HEK293 (cell line): ENCODE data around the gene FAM234A.

Source experiments
- BCL11B ChIP-seq: fragments of 450-650 bp; formaldehyde crosslinking; IDR thresholded peaks from 2 replicates; pipeline ENCODE4 v1.5.1; 2016; ENCODE audit warnings: low read depth, missing biosample characterization, missing genetic modification characterization
- BCL6B ChIP-seq: fragments of 450-650 bp; formaldehyde crosslinking; IDR thresholded peaks from 2 replicates; pipeline ENCODE4 v1.5.1; 2017; ENCODE audit warnings: missing biosample characterization, missing genetic modification characterization
- FEZF1 ChIP-seq: fragments of 450-650 bp; formaldehyde crosslinking; IDR thresholded peaks from 2 replicates; pipeline ENCODE4 v1.5.1; 2016; ENCODE audit warnings: missing biosample characterization, missing genetic modification characterization
- HIC1 ChIP-seq: fragments of 450-650 bp; formaldehyde crosslinking; IDR thresholded peaks from 2 replicates; pipeline ENCODE4 v1.5.1; 2016; ENCODE audit warnings: missing biosample characterization, missing genetic modification characterization
- MZF1 ChIP-seq: fragments of 450-650 bp; formaldehyde crosslinking; IDR thresholded peaks from 2 replicates; pipeline ENCODE4 v1.5.1; 2017; ENCODE audit warnings: missing biosample characterization, missing genetic modification characterization, borderline replicate concordance
- OSR2 ChIP-seq: fragments of 450-650 bp; formaldehyde crosslinking; IDR thresholded peaks from 2 replicates; pipeline ENCODE4 v1.5.1; 2016; ENCODE audit warnings: missing biosample characterization, missing genetic modification characterization
- OVOL3 ChIP-seq: fragments of 450-650 bp; formaldehyde crosslinking; IDR thresholded peaks from 2 replicates; pipeline ENCODE4 v1.5.1; 2016; ENCODE audit warnings: missing biosample characterization, missing genetic modification characterization
- REPIN1 ChIP-seq: fragments of 450-650 bp; formaldehyde crosslinking; IDR thresholded peaks from 2 replicates; pipeline ENCODE4 v1.5.1; 2017; ENCODE audit warnings: missing biosample characterization, missing genetic modification characterization, low read depth
- SETDB1 ChIP-seq: IDR thresholded peaks from one replicate; pipeline ENCODE4 v1.6.1; 2017; ENCODE audit warnings: mild to moderate bottlenecking, low read length, moderate library complexity, mixed read lengths; ENCODE audit not compliant: insufficient read length
- YY1 ChIP-seq: fragments of 450-650 bp; formaldehyde crosslinking; IDR thresholded peaks from 2 replicates; pipeline ENCODE4 v1.5.1; 2018; ENCODE audit warnings: missing biosample characterization, missing genetic modification characterization
- ZBTB20 ChIP-seq: fragments of 450-650 bp; formaldehyde crosslinking; IDR thresholded peaks from 2 replicates; pipeline ENCODE4 v1.5.1; 2016; ENCODE audit warnings: missing biosample characterization, missing genetic modification characterization
- ZBTB7A ChIP-seq: fragments of 450-650 bp; formaldehyde crosslinking; IDR thresholded peaks from 2 replicates; pipeline ENCODE4 v1.5.1; 2016; ENCODE audit warnings: low read depth, missing biosample characterization, missing genetic modification characterization
- ZFP69B ChIP-seq: fragments of 450-650 bp; formaldehyde crosslinking; IDR thresholded peaks from 2 replicates; pipeline ENCODE4 v1.5.1; 2016; ENCODE audit warnings: missing biosample characterization, missing genetic modification characterization
- ZNF121 ChIP-seq: fragments of 450-650 bp; formaldehyde crosslinking; IDR thresholded peaks from 2 replicates; pipeline ENCODE4 v1.5.1; 2016; ENCODE audit warnings: missing biosample characterization, missing genetic modification characterization
- ZNF214 ChIP-seq: fragments of 450-650 bp; formaldehyde crosslinking; IDR thresholded peaks from 2 replicates; pipeline ENCODE4 v1.5.1; 2017; ENCODE audit warnings: missing biosample characterization, mild to moderate bottlenecking, missing genetic modification characterization, borderline replicate concordance
- ZNF324 ChIP-seq: fragments of 450-650 bp; formaldehyde crosslinking; IDR thresholded peaks from 2 replicates; pipeline ENCODE4 v1.5.1; 2016; ENCODE audit warnings: missing biosample characterization, missing genetic modification characterization
- ZNF423 ChIP-seq: fragments of 450-650 bp; formaldehyde crosslinking; IDR thresholded peaks from 2 replicates; pipeline ENCODE4 v1.5.1; 2016; ENCODE audit warnings: missing biosample characterization, missing genetic modification characterization
- ZNF555 ChIP-seq: fragments of 450-650 bp; formaldehyde crosslinking; conservative IDR thresholded peaks from 2 replicates; pipeline ENCODE4 v1.5.1; 2017; ENCODE audit warnings: missing biosample characterization, mild to moderate bottlenecking, missing genetic modification characterization, inconsistent platforms
- ZNF560 ChIP-seq: fragments of 450-650 bp; formaldehyde crosslinking; IDR thresholded peaks from 2 replicates; pipeline ENCODE4 v1.5.1; 2017; ENCODE audit warnings: missing biosample characterization, missing genetic modification characterization, borderline replicate concordance
- ZNF561 ChIP-seq: fragments of 450-650 bp; IDR thresholded peaks from 2 replicates; pipeline ENCODE4 v1.5.1; 2018; ENCODE audit warnings: missing biosample characterization, missing genetic modification characterization, borderline replicate concordance
- ZNF639 ChIP-seq: fragments of 450-650 bp; formaldehyde crosslinking; IDR thresholded peaks from 2 replicates; pipeline ENCODE4 v1.5.1; 2016; ENCODE audit warnings: missing biosample characterization, missing genetic modification characterization
- ZNF704 ChIP-seq: fragments of 450-650 bp; formaldehyde crosslinking; IDR thresholded peaks from 2 replicates; pipeline ENCODE4 v1.5.1; 2016; ENCODE audit warnings: missing biosample characterization, missing genetic modification characterization
- ZNF768 ChIP-seq: fragments of 450-650 bp; formaldehyde crosslinking; IDR thresholded peaks from 2 replicates; pipeline ENCODE4 v1.5.1; 2018; ENCODE audit warnings: missing biosample characterization, mild to moderate bottlenecking, missing genetic modification characterization
- ZNF843 ChIP-seq: fragments of 450-650 bp; formaldehyde crosslinking; IDR thresholded peaks from 2 replicates; pipeline ENCODE4 v1.5.1; 2016; ENCODE audit warnings: missing biosample characterization, missing genetic modification characterization
- ZSCAN30 ChIP-seq: fragments of 450-650 bp; IDR thresholded peaks from 2 replicates; pipeline ENCODE4 v1.5.1; 2018; ENCODE audit warnings: missing biosample characterization, mild to moderate bottlenecking, missing genetic modification characterization, moderate library complexity
- TF ChIP-seq, protein P1 (sequence below): fragments of 450-650 bp; formaldehyde crosslinking; IDR thresholded peaks from 2 replicates; pipeline ENCODE4 v1.5.1; 2016; ENCODE audit warnings: missing biosample characterization, missing genetic modification characterization, borderline replicate concordance
- TF ChIP-seq, protein P2 (sequence below): fragments of 450-650 bp; IDR thresholded peaks from 2 replicates; pipeline ENCODE4 v1.5.1; 2018; ENCODE audit warnings: missing biosample characterization, mild to moderate bottlenecking, missing genetic modification characterization
- TF ChIP-seq, protein P3 (sequence below): fragments of 450-650 bp; formaldehyde crosslinking; IDR thresholded peaks from 2 replicates; pipeline ENCODE4 v1.5.1; 2016; ENCODE audit warnings: missing biosample characterization, missing genetic modification characterization
- TF ChIP-seq, protein P4 (sequence below): fragments of 450-650 bp; formaldehyde crosslinking; optimal IDR thresholded peaks from 2 replicates; pipeline ENCODE3; 2016; ENCODE audit warnings: missing biosample characterization, mild to moderate bottlenecking, missing genetic modification characterization

Gene FAM234A

GRCh38 chr16:280005-280460 lies 45.4 kb downstream of the FAM234A start (continued):
- TF ChIP-seq HIC1 (tag by site-specific recombination) (no peak), OVOL3 (tag by site-specific recombination) (no peak), ZNF121 (tag by site-specific recombination) (no peak), ZNF560 (tag by site-specific recombination) (no peak), ZNF423 (tag by site-specific recombination) (no peak), YY1 (tag by site-specific recombination) (no peak), ZNF555 (tag by site-specific recombination) (no peak), REPIN1 (tag by site-specific recombination) (no peak), ZNF324 (tag by site-specific recombination) (no peak), ZNF214 (tag by site-specific recombination) (no peak), ZNF561 (tag by site-specific recombination) (no peak), ZBTB7A (0 out of 2 replicates have a peak, but pooled peaks have one; percentile 77), ZNF768 (tag by site-specific recombination) (no peak), OSR2 (tag by site-specific recombination) (0 out of 2 replicates have a peak, but pooled peaks have one; percentile 22), ZNF704 (tag by site-specific recombination) (no peak), BCL6B (tag by site-specific recombination) (no peak), ZBTB20 (tag by site-specific recombination) (no peak), ZNF843 (tag by site-specific recombination) (no peak), ZSCAN30 (tag by site-specific recombination) (0 out of 2 replicates have a peak, but pooled peaks have one; percentile 29), BCL11B (tag by site-specific recombination) (peak; percentile 27; the same call in 1 of the 2 replicates), ZNF639 (tag by site-specific recombination) (no peak), MZF1 (tag by site-specific recombination) (no peak), ZFP69B (tag by site-specific recombination) (no peak), FEZF1 (no peak), SETDB1 (no peak)
- TF ChIP-seq, protein P1, sequence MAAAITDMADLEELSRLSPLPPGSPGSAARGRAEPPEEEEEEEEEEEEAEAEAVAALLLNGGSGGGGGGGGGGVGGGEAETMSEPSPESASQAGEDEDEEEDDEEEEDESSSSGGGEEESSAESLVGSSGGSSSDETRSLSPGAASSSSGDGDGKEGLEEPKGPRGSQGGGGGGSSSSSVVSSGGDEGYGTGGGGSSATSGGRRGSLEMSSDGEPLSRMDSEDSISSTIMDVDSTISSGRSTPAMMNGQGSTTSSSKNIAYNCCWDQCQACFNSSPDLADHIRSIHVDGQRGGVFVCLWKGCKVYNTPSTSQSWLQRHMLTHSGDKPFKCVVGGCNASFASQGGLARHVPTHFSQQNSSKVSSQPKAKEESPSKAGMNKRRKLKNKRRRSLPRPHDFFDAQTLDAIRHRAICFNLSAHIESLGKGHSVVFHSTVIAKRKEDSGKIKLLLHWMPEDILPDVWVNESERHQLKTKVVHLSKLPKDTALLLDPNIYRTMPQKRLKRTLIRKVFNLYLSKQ (tag by site-specific recombination): no peak
- TF ChIP-seq, protein P2, sequence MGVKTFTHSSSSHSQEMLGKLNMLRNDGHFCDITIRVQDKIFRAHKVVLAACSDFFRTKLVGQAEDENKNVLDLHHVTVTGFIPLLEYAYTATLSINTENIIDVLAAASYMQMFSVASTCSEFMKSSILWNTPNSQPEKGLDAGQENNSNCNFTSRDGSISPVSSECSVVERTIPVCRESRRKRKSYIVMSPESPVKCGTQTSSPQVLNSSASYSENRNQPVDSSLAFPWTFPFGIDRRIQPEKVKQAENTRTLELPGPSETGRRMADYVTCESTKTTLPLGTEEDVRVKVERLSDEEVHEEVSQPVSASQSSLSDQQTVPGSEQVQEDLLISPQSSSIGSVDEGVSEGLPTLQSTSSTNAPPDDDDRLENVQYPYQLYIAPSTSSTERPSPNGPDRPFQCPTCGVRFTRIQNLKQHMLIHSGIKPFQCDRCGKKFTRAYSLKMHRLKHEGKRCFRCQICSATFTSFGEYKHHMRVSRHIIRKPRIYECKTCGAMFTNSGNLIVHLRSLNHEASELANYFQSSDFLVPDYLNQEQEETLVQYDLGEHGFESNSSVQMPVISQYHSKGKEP (tag by site-specific recombination): no peak
- TF ChIP-seq, protein P3, sequence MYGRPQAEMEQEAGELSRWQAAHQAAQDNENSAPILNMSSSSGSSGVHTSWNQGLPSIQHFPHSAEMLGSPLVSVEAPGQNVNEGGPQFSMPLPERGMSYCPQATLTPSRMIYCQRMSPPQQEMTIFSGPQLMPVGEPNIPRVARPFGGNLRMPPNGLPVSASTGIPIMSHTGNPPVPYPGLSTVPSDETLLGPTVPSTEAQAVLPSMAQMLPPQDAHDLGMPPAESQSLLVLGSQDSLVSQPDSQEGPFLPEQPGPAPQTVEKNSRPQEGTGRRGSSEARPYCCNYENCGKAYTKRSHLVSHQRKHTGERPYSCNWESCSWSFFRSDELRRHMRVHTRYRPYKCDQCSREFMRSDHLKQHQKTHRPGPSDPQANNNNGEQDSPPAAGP (tag by site-specific recombination): no peak
- TF ChIP-seq, protein P4, sequence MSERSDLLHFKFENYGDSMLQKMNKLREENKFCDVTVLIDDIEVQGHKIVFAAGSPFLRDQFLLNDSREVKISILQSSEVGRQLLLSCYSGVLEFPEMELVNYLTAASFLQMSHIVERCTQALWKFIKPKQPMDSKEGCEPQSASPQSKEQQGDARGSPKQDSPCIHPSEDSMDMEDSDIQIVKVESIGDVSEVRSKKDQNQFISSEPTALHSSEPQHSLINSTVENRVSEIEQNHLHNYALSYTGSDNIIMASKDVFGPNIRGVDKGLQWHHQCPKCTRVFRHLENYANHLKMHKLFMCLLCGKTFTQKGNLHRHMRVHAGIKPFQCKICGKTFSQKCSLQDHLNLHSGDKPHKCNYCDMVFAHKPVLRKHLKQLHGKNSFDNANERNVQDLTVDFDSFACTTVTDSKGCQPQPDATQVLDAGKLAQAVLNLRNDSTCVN: peak; percentile 48
